HG02763 (cell line): ENCODE measurements around the gene ZBTB16.

Source experiments
- ATAC-seq: cut with Tn5 transposase; IDR thresholded peaks from one replicate; pipeline ENCODE4 v1.9.1; 2021; ENCODE audit warnings: mild to moderate bottlenecking, moderate library complexity; ENCODE audit not compliant: unreplicated experiment

Gene ZBTB16, protein sequence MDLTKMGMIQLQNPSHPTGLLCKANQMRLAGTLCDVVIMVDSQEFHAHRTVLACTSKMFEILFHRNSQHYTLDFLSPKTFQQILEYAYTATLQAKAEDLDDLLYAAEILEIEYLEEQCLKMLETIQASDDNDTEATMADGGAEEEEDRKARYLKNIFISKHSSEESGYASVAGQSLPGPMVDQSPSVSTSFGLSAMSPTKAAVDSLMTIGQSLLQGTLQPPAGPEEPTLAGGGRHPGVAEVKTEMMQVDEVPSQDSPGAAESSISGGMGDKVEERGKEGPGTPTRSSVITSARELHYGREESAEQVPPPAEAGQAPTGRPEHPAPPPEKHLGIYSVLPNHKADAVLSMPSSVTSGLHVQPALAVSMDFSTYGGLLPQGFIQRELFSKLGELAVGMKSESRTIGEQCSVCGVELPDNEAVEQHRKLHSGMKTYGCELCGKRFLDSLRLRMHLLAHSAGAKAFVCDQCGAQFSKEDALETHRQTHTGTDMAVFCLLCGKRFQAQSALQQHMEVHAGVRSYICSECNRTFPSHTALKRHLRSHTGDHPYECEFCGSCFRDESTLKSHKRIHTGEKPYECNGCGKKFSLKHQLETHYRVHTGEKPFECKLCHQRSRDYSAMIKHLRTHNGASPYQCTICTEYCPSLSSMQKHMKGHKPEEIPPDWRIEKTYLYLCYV

GRCh38 chr11:114059278-114059983 is at the start of gene ZBTB16:
Gene ZBTB16 (plus strand): TSS chr11:114059711. CDS start chr11:114063301, 3,590 bp downstream.
- ATAC-seq = no peak

- no peak for ATAC-seq
Measured at GRCh38 chr11:114010931-114011330, 48.6 kb upstream of the ZBTB16 start.

- no peak for ATAC-seq
Measured at GRCh38 chr11:114011443-114011842, 48.1 kb upstream of the ZBTB16 start.

DNA sequence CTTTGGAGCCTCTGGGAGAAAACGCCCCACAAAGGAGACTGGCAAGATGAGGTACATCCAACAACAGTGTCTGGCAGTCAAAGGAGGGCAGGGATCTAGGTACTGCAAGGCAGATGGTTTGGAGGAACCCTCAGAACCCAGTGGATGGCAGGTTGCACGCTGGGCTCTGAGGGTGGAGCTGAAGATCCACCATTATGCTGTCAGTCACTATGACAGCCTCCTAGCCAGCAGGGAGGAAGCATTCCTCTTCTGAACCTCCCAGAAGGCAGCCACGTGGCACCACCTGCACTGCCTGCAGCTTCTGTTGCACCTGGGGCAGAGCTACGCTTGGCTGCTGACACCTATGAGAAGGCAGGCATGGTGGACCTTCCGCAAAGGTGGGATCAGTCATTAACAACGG is 44.4 kb upstream of the ZBTB16 start:
- no peak for ATAC-seq

- no peak for ATAC-seq
Measured at GRCh38 chr11:114016986-114017385, 42.5 kb upstream of the ZBTB16 start.

DNA sequence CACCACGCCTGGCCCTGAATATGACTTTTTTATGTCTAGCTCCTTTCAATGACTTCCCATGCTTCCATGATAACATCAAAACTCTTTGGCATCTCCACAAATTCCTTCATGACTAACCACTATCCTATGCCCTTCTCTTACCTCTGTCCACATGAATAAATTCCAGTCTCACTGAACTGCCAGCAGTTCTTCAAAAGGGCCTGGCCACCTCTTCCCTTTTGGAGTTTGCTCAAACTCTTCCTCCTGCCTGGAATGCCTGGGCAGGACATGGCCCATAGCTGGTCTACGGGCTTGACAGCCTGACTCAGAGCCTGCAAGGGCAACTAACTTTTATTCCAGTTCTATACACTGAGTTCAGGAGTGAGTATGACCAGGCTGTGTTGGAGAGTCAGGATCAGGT is 41.8 kb upstream of the ZBTB16 start:
- no peak for ATAC-seq

DNA sequence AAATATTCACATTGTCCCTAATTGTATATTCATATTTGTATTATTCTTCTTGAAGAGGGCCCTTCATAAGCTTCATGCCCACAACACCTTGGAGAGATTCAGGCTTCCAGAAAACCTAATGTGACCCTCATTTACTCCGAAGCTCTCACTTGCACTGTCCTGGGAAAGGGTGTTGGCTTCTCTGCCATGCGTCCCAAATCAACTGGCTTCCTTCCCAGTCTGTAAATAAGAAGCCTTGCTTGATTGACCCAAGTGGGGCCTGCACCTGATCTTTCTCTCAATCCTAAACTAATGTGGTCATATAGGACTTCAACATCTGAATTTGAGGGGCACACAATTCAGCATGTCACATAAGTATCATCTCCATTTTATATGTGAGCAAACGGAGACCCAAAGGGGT is 40.5 kb upstream of the ZBTB16 start:
- no peak for ATAC-seq

GRCh38 chr11:114019574-114019973 is 39.9 kb upstream of the ZBTB16 start:
- ATAC-seq = no peak

DNA sequence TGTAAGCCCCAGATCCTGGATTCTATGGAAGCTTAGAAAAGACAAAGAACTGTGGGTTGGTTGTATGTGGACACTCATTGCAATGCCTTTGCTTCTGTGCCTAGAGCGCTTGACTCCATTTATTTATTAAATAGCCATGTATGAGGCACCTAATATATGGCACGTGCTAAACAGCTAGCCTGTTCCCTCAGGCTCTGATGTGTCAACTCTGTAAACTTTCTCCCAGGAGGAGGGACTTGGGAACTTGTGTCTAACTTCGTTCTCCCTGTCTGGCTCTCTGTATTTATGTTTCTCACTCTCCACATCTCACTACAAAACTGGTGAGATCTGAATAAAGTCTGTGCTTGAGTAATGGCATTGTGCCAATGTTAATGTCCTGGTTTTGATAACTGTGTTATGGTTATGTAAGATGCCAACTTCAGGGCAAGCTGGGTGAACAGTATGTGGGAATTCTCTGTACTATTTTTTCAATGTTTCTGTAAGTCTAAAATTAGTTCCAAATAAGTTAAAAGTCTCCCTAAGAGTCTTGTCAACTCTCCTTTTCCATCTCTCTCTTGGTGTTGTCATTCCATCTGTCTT is 34.1 kb upstream of the ZBTB16 start:
- ATAC-seq = no peak

DNA sequence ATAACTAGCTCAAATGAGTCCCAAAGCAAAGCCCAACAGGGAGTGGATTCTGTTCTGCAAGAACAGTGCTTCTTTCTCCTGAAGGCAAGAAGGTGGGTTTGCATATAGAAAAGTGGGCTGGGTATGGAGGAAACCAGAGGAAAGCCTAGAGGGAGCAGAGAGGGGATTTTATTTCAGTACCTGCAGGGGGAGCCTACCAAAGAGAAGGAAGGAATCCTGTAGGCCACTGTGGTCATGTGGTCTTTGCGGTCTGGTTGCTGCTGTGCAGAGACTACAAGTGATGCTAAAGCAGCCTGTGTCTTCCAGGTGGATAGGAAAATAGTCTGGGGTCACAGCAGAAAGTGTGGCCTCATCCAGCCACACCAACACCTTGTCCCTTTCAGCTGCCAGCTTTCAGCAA is 33.2 kb upstream of the ZBTB16 start:
- ATAC-seq = no peak

GRCh38 chr11:114027391-114027790 is 32.1 kb upstream of the ZBTB16 start:
- ATAC-seq = no peak

GRCh38 chr11:114027926-114028325 is 31.6 kb upstream of the ZBTB16 start:
- no peak for ATAC-seq

DNA sequence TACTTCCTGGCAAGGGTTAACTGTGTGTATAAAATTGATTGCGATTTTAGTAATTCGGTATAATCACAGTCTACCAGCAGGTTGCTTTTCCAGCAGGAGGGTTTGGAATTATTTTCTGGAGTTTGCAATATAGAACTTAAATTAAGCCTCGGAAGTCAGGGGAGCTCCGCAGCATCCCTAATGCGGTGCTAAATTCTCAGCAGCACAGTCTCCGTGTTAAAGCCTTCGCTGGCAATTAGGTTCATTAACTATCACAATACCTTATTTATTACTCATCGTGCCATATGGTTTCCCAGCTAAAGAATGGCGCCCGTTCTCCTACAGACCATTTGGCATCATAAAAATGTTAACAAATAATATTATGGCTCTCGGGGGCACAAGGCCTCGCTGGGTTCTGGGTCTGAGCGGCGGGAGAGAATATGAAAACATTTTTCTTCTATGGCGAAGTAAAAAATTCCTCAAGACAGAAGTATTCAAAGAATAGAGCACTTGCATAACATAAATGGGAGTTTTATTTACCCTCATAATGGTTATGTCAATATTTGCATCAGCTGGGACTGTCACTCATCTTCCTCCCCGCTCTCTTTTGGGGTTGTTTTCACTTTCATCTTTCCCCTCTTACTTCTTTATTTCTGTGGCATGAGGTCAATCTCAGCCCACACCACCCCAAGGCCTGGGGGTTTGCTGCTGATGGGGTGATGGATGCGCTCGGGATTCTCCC is 28.1 kb upstream of the ZBTB16 start:
- no peak for ATAC-seq

GRCh38 chr11:114031967-114032320 is 27.6 kb upstream of the ZBTB16 start:
- no peak for ATAC-seq

- ATAC-seq = no peak
Measured at GRCh38 chr11:114033066-114033465, 26.4 kb upstream of the ZBTB16 start.

DNA sequence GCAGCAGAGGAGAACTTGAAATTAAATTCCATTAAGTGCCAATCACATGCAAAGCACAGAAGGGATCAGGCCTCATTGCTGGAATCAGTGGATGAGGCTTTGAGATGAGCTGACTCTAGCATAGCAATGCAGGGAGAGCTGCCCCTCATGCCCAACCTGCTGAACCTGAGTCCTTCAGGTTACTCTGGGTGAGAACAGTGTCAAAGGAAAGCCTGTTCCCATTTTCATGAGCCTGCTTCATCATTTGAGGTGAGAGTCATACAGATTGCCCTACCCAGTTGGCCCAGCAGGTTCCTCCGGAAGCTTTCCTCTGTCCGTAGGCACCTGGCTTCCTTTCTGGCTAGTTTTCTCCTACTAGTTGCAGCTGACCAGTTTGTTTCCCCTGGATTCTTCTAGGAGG is 25.9 kb upstream of the ZBTB16 start:
- no peak for ATAC-seq

GRCh38 chr11:114034956-114035355 is 24.6 kb upstream of the ZBTB16 start:
- no peak for ATAC-seq

GRCh38 chr11:114036147-114036811 is 23.2 kb upstream of the ZBTB16 start:
- no peak for ATAC-seq

- ATAC-seq = no peak
Measured at GRCh38 chr11:114036958-114037357, 22.6 kb upstream of the ZBTB16 start.

GRCh38 chr11:114039551-114039950 is 20.0 kb upstream of the ZBTB16 start:
- no peak for ATAC-seq
